ENCODE results near the gene OGFOD3.

GRCh38 chr17:82440991-82441627 lies 22.7 kb upstream of the OGFOD3 start:
- TF ChIP-seq, protein P1, sequence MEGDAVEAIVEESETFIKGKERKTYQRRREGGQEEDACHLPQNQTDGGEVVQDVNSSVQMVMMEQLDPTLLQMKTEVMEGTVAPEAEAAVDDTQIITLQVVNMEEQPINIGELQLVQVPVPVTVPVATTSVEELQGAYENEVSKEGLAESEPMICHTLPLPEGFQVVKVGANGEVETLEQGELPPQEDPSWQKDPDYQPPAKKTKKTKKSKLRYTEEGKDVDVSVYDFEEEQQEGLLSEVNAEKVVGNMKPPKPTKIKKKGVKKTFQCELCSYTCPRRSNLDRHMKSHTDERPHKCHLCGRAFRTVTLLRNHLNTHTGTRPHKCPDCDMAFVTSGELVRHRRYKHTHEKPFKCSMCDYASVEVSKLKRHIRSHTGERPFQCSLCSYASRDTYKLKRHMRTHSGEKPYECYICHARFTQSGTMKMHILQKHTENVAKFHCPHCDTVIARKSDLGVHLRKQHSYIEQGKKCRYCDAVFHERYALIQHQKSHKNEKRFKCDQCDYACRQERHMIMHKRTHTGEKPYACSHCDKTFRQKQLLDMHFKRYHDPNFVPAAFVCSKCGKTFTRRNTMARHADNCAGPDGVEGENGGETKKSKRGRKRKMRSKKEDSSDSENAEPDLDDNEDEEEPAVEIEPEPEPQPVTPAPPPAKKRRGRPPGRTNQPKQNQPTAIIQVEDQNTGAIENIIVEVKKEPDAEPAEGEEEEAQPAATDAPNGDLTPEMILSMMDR (IDR thresholded peaks at IDR 0.05; ENCODE audit: poor library complexity), result no peak
- no peak for TF ChIP-seq EZH2 (IDR thresholded peaks at IDR 0.05; ENCODE audit: borderline replicate concordance)

All from hepatocyte (in vitro differentiated cells).